Limb (tissue), 2 donors: ENCODE data around the gene COQ7.

Experiments used
- DNase-seq, 2 donors: peaks; one replicate each; pipeline ENCODE4 v3.0.0-alpha.2; 2016; ENCODE audit errors: extremely low spot score in 2 of 2

COQ7 gene

GRCh38 chr16:19067349-19068236 is at the start of gene COQ7:
TSS of gene COQ7 (plus strand) at chr16:19067614. CDS start at chr16:19067665, 51 bp downstream.
- peak; percentile 99 to 100 for DNase-seq

GRCh38 chr16:19020689-19021088 is 46.7 kb upstream of the COQ7 start:
- DNase-seq: no peak

DNA sequence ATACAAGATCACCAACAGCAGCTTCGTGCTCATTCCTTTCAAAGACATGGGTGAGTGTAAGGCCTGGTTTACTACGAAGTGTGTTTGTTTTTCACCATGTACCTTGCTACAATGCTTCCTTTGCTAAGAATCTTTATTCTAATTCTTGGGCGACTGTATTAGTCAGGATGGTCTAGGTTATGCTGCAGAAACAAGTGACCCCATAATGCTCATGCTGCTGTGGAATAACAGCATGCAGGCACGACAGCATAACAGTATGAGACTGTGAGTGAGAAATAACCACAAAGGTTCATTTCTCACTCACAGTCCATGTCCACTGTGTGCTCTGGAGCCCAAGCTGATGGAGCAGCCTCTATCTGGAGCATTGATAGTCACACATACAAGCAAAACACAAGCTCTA is 45.7 kb upstream of the COQ7 start:
- no peak for DNase-seq

GRCh38 chr16:19027416-19027815 is 40.0 kb upstream of the COQ7 start:
- DNase-seq: no peak

DNA sequence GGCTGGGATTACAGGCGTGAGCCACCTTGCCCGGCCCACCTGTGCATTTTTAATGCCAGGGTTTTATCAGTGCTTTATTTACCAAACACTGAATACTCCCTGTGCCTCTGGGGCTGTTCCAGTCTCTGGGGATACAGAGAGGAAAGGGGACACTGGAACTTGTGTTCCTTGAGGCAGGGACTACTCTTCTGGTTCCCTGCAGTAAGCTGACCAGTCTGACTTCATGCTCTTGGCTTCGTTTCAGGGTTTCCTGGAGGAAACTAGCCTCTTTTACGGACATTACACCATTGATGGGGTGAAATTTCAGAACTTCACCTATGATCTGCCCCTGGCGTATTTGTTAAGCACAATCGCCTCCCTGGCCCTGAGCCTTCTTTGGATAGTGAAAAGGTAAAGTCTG is 37.4 kb upstream of the COQ7 start:
- DNase-seq: no peak

GRCh38 chr16:19031738-19032137 is 35.7 kb upstream of the COQ7 start:
- no peak for DNase-seq

DNA sequence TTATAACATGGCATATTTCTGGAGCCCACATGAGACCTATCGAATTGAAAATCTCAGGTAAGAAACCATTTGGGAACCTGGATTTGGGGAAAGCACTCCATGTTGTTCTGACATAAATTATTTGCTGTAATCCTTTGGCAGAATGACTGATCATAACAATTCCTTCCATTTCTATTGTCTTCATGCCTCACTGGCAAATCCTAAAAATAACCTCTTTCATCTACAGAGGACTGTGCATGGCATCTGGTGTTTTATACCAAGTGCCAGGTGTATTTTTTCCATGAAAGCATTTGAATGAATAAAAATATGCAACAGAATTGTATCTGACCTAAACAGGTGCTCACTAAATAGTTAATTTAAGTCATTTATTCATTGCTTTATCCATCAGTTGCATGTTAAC is 33.7 kb upstream of the COQ7 start:
- no peak for DNase-seq

- DNase-seq: no peak
Observed at GRCh38 chr16:19040400-19040799, 27.0 kb upstream of the COQ7 start.

GRCh38 chr16:19044769-19045168 is 22.6 kb upstream of the COQ7 start:
- DNase-seq: no peak

DNA sequence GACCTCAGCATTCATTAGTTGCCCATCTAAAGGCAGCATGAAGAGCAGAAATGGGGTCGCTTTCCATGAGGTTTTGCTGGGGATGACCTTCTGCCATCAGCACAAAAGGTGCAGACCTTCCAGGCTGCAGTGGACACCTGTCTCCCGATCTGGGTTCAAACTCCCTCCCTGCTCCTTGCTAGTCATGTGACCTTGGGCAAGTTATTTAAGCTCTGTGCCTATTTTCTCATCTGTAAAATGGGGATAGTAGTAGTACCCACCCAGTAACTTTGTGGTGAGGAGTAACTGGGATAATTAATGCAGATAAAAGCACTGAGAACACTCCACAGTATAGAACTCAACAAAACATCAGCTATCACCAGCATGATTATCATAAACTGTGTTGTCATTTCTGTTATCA is 21.4 kb upstream of the COQ7 start:
- DNase-seq: no peak

- DNase-seq: no peak
Observed at GRCh38 chr16:19062706-19063105, 4.7 kb upstream of the COQ7 start.

GRCh38 chr16:19066988-19067348 is 446 bp upstream of the COQ7 start:
- peak in 1 of 2 donors; percentile 32 for DNase-seq

DNA sequence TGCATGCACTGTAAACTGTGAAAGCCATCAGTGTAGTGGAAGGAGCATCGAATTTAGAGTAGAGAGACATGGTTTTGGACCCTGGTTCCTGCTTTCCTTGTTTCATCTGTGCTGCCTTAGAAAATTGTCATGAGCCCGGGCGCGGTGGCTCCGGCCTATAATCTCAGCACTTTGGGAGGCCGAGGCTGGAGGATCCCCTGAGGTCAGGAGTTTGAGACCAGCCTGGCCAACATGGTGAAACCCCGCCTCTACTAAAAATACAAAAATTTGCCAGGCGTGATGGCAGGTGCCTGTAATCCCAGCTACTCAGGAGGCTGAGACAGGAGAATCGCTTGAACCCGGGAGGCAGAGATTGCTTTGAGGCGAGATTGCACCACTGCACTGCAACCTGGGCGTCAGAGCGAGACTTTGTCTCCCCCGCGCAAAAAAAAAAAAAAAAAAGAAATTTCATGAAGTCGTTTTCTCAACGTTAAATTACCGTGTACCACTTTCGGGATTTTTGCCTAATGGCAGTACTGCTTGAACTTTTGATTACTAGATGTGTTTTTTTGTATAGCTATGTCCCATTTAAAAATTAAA is 912 bp downstream of the COQ7 start:
- no peak for DNase-seq

DNA sequence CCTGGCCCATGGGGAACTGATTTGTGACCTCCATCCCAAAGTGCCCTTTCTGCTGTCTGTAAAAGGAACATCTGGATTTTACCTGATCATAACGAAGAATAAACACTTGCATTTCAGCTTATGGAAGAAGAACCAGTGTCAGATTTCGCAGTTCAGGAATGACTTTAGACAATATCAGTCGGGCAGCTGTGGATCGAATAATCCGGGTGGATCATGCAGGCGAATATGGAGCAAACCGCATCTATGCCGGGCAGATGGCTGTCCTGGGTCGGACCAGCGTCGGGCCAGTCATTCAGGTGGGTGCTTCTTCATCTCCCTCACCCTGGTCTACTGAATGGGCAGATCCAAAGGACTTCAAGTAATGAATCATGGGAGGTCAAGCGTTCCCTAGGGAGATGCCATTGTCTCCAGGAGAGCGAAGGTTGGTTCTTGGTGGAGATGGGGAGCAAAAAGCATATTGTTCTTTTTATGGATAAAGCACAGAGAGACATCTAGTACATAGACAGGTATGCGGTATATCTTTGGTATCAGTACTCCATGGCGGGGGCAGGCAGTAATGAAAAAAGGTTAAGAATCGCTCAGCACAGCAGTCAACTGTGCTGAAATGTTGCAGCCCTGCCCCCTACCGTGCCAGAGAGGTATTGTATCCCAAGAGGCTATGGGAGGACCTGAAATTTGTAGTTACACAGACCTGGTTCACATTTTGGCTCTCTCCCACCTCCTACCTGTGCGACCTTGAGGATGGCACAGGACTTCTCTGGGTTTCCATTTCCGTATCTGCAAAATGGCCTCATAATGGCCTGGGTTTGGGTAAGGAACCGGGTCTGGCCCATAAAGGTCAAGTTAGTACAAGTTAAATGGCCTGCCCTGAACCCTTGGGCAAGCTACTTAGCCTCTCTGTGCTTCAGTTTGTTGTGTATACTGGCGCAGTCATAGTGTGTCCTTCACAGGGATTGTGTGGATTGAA is 4.7 kb downstream of the COQ7 start:
- peak in 1 of 2 donors; percentile 43 for DNase-seq

DNA sequence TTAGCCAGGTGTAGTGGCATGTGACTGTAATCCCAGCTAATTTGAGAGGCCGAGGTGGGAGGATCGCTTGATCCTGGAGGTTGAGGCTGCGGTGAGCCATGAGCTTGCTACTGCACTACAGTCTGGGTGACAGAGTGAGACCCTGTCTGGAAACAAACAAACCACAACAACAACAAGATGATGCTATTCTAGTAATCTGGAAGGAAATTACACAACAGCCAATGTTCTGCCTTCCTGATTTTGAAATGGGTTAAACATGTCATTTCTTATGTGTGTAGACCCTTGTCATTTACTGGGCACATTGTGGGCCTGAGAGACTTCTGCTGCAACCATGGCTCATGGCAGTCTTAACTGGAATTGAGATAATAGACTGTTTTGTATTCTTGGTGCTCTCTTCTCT is 5.9 kb downstream of the COQ7 start:
- DNase-seq: no peak

DNA sequence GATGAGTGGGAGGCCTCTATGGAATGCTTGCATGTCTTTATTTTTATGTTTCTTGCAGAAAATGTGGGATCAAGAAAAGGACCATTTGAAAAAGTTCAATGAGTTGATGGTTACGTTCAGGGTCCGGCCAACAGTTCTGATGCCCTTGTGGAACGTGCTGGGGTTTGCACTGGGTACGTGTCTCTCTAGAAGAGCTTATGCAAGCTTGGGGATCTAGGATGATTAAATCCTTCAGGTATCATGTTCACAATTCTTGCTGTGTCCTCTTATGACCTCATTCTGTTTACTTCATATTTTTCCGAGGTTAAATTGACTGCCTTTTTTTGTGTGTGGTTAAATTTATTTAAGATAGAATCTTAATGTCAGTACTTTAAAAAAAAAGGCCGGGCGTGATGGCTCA is 6.4 kb downstream of the COQ7 start:
- no peak for DNase-seq

- no peak for DNase-seq
Observed at GRCh38 chr16:19075511-19075910, 8.1 kb downstream of the COQ7 start.

DNA sequence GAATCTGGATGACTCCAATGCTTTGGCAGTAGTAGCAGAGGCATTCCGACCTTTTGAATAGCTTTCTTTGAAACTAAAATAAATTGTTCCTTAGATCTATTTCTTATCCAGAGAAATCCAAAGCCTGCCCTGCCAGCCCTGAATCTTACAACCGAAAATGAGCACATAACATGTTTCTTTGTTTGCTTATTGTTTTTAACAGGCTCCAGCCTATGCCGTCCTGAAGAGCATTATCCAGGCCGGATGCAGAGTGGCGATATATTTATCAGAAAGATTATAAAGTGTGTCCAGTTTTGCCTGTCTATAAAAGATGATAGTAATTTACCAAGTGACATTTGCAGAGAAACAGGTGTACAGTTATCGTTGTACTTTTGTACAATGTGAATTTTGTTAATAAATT is 10.5 kb downstream of the COQ7 start:
- DNase-seq: no peak

- DNase-seq: no peak
Observed at GRCh38 chr16:19083670-19084069, 16.3 kb downstream of the COQ7 start.

GRCh38 chr16:19084139-19084538 is 16.7 kb downstream of the COQ7 start:
- DNase-seq: no peak

DNA sequence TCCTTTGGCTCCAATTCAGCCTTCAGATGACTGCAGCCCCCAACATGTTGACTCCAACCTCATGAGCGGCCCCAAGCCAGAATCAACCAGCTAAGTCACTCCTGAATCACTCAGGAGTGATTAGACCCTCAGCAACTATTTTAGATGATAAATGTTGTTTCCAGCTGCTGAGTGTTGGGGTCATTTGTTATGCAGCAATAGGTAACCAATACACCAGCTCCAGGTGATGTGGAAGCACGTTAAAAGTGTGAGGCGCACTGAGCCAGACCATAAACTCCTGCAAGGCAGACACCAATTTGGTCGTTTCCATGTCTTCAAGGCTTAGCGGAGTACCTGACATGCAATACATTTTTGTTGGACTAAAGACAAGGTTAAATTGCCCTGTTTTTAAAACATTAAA is 17.5 kb downstream of the COQ7 start:
- no peak for DNase-seq

- no peak for DNase-seq
Observed at GRCh38 chr16:19085679-19086200, 18.3 kb downstream of the COQ7 start.
